GM13976 (cell line): Measurements from ENCODE around the gene RNASE2.
"Not testable (repeated sequence)": the region's sequence is repeated elsewhere in the genome, so short reads cannot be mapped to it uniquely, and the experiment has no call there.

ENCODE experiments used
- DNase-seq: peaks from one replicate; pipeline ENCODE4 v3.0.0; 2012; ENCODE audit warnings: low spot score
- CTCF ChIP-seq: IDR thresholded peaks from 2 replicates; pipeline ENCODE4 v1.5.1; 2012; ENCODE audit warnings: borderline replicate concordance, mild to moderate bottlenecking; ENCODE audit not compliant: insufficient read depth; ENCODE audit errors: extremely low read depth, missing control alignments, control extremely low read depth
- in situ Hi-C: fragments of 300-500 bp; cut with MboI; formaldehyde crosslinking; loops from one replicate; pipeline ENCODE4 v1.12.0; 2022; ENCODE audit warnings: low sequenced_read_pairs, mixed read lengths, inconsistent platforms; ENCODE audit not compliant: unreplicated experiment

The RNASE2 gene

GRCh38 chr14:20954736-20955537, at the start of gene RNASE2:
Gene RNASE2, plus strand, starts transcription at chr14:20955487. Its CDS starts 285 bp downstream, at chr14:20955772.
- DNase-seq, in situ Hi-C loops: not testable (repeated sequence)

- DNase-seq: no peak
- no peak for TF ChIP-seq CTCF
- in situ Hi-C loops: no loop called here
Observed at GRCh38 chr14:20905676-20906075, 49.6 kb upstream of the RNASE2 start.

GRCh38 chr14:20907214-20907613, 48.1 kb upstream of the RNASE2 start:
- in situ Hi-C loops: no loop called here
- TF ChIP-seq CTCF: no peak
- no peak for DNase-seq

- in situ Hi-C loops, DNase-seq: not testable (repeated sequence)
Observed at GRCh38 chr14:20910822-20911221, 44.5 kb upstream of the RNASE2 start.

GRCh38 chr14:20919038-20919756, 36.1 kb upstream of the RNASE2 start:
- in situ Hi-C loops, DNase-seq: not testable (repeated sequence)

- DNase-seq, in situ Hi-C loops: not testable (repeated sequence)
Observed at GRCh38 chr14:20923766-20924297, 31.5 kb upstream of the RNASE2 start.

- in situ Hi-C loops: no loop called here
- peak; percentile 28 for DNase-seq
- peak; percentile 37 for TF ChIP-seq CTCF
Observed at GRCh38 chr14:20934148-20934762, 21.0 kb upstream of the RNASE2 start.

- in situ Hi-C loops: no loop called here
- no peak for TF ChIP-seq CTCF
- no peak for DNase-seq
Observed at GRCh38 chr14:20935303-20935984, 19.8 kb upstream of the RNASE2 start.

- in situ Hi-C loops, DNase-seq: not testable (repeated sequence)
Observed at GRCh38 chr14:20945146-20945545, 10.1 kb upstream of the RNASE2 start.

- in situ Hi-C loops, DNase-seq: not testable (repeated sequence)
Observed at GRCh38 chr14:20946707-20947106, 8.6 kb upstream of the RNASE2 start.

- in situ Hi-C loops, DNase-seq: not testable (repeated sequence)
Observed at GRCh38 chr14:20955538-20955873, 219 bp downstream of the RNASE2 start.
